ENCODE results near the gene PLA2G10. TPM values are rescaled to one million over a fixed set of nuclear protein-coding genes. Genes with fewer than 3 reads are reported as not detected.
"Not testable (repeated sequence)": the region's sequence is repeated elsewhere in the genome, so short reads cannot be mapped to it uniquely, and the experiment has no call there.

The PLA2G10 gene, protein sequence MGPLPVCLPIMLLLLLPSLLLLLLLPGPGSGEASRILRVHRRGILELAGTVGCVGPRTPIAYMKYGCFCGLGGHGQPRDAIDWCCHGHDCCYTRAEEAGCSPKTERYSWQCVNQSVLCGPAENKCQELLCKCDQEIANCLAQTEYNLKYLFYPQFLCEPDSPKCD
- not detected for total RNA-seq

DNA sequence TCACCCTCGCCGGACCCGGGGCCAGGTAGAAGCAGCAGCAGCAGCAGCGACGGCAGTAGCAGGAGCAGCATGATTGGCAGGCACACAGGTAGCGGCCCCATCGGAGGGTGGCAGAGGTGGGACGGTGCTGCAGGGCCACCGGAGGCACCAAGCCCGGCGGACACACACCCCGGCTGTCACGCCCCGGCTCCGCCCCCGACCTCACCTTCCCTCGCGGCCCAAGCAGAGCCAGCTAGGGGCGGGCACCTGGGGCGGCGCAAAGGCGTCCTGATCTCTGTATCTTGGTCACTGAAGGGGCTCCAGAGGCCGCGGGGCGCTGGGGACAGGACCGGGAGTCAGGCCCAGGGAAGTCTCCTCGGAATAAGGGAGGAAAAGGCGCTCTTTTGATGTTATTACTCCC lies at the start of gene PLA2G10:
Gene PLA2G10 (minus strand): TSS at position 180 of the 400 bp plus-strand sequence. CDS start 79 bp downstream, at position 101.
- not testable (repeated sequence) for DNase-seq (ENCODE audit: low read depth in 2 of 3, low spot score in 2 of 3)

DNA sequence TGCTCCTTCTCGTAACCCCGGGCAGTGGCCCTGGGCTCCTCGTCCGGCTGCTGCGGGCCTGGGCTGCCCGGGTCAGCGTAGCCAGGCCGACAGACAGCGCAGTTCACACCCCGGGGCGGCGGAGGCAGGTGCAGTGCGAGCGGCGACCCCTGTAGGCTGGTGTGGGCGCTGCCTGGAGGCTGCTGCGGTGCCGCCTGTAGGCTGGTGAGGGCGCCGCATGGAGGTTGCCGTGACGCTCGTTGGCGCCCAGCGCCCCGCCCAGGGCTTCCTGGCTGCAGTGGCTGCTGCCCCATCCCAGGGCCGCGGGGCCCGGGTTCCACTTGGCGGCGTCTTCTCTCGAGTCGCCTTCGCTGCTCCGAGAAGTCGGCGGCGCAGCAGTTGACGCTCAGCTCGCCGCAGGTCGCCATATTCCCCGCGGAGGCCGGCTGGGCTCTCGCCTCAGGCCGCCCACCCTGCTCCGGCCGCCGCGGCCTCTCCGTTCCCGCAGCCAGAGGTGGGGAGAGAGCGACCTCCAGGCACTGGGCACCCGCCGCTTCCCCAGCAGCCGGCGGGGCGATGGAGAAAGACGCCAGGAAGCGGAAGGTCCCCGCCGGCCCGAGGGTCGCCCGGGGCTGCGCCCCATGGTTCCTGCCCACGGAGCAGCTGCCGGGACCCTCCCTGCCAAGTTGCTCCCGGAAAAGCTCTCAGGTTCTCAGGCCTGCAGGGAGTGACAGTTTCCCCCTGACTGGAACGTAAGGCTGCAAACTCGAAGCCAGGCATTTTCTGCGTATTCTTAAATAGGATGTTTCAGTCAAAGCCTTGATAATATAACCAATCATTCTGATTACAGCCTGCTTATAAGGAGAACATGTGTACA lies 48.4 kb upstream of the PLA2G10 start, which contains the start of gene NPIPA2:
Gene NPIPA2 (plus strand): TSS at position 261 of the 856 bp plus-strand sequence. CDS start 5,533 bp downstream, outside the sequence.
- DNase-seq (ENCODE audit: low read depth in 2 of 3, low spot score in 2 of 3), result not testable (repeated sequence)

DNA sequence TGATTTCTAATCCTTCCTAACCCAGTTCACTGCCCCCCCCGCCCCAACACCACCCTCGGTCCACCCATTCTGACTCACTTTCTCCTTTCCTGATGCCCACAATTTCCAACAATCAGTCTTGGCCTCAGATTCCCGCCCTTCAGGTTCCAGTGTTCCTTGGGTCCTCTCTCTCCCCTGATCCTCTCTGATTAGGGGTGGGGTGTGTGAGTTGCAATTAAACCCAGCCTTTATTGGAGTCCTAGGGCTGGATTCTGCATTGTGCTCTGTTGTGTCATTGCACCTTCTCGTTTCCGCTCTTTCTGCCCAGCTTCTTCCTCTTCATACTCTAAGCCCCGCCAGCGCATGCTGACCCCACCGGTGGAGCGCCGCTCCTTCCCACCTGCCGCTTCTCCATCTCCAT lies 47.7 kb upstream of the PLA2G10 start:
- DNase-seq (ENCODE audit: low read depth in 2 of 3, low spot score in 2 of 3), result not testable (repeated sequence)

DNA sequence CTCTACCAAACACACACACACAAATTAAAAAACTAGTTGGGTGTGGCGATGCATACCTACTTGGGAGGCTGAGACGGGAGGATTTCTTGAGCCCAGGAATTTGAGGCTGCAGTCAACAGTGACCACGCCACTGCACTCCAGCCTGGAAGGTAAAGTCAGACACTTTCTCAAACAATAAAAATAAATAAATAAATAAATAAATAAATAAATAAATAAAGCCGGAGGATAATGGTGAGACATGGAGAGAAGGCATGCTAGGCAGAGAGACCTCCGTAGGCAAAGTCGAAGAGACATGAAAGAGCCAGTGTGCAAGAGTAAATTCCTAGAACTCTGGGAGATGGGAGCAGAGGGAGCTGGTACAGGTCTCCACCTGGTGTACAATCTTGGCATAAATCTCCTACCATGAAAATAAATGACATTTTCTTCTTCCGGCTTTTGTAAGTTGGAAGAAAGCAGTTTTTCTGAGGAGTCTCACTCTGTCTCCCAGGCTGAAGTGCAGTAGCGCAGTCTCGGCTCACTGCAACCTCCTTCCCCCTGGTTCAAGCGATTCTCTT lies 46.8 kb upstream of the PLA2G10 start:
- not testable (repeated sequence) for DNase-seq (ENCODE audit: low read depth in 2 of 3, low spot score in 2 of 3)

DNA sequence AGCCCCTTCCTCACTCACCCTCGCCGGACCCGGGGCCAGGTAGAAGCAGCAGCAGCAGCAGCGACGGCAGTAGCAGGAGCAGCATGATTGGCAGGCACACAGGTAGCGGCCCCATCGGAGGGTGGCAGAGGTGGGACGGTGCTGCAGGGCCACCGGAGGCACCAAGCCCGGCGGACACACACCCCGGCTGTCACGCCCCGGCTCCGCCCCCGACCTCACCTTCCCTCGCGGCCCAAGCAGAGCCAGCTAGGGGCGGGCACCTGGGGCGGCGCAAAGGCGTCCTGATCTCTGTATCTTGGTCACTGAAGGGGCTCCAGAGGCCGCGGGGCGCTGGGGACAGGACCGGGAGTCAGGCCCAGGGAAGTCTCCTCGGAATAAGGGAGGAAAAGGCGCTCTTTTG lies 39.1 kb upstream of the PLA2G10 start:
- not testable (repeated sequence) for DNase-seq (ENCODE audit: low read depth in 2 of 3, low spot score in 2 of 3)

DNA sequence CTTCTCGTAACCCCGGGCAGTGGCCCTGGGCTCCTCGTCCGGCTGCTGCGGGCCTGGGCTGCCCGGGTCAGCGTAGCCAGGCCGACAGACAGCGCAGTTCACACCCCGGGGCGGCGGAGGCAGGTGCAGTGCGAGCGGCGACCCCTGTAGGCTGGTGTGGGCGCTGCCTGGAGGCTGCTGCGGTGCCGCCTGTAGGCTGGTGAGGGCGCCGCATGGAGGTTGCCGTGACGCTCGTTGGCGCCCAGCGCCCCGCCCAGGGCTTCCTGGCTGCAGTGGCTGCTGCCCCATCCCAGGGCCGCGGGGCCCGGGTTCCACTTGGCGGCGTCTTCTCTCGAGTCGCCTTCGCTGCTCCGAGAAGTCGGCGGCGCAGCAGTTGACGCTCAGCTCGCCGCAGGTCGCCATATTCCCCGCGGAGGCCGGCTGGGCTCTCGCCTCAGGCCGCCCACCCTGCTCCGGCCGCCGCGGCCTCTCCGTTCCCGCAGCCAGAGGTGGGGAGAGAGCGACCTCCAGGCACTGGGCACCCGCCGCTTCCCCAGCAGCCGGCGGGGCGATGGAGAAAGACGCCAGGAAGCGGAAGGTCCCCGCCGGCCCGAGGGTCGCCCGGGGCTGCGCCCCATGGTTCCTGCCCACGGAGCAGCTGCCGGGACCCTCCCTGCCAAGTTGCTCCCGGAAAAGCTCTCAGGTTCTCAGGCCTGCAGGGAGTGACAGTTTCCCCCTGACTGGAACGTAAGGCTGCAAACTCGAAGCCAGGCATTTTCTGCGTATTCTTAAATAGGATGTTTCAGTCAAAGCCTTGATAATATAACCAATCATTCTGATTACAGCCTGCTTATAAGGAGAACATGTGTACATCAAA lies 9.3 kb upstream of the PLA2G10 start, which contains the start of gene NPIPA3:
Gene NPIPA3 (plus strand): TSS at position 256 of the 856 bp plus-strand sequence. CDS start 5,533 bp downstream, outside the sequence.
- not testable (repeated sequence) for DNase-seq (ENCODE audit: low read depth in 2 of 3, low spot score in 2 of 3)

DNA sequence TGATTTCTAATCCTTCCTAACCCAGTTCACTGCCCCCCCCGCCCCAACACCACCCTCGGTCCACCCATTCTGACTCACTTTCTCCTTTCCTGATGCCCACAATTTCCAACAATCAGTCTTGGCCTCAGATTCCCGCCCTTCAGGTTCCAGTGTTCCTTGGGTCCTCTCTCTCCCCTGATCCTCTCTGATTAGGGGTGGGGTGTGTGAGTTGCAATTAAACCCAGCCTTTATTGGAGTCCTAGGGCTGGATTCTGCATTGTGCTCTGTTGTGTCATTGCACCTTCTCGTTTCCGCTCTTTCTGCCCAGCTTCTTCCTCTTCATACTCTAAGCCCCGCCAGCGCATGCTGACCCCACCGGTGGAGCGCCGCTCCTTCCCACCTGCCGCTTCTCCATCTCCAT lies 8.6 kb upstream of the PLA2G10 start:
- not testable (repeated sequence) for DNase-seq (ENCODE audit: low read depth in 2 of 3, low spot score in 2 of 3)

DNA sequence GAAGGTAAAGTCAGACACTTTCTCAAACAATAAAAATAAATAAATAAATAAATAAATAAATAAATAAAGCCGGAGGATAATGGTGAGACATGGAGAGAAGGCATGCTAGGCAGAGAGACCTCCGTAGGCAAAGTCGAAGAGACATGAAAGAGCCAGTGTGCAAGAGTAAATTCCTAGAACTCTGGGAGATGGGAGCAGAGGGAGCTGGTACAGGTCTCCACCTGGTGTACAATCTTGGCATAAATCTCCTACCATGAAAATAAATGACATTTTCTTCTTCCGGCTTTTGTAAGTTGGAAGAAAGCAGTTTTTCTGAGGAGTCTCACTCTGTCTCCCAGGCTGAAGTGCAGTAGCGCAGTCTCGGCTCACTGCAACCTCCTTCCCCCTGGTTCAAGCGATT lies 7.8 kb upstream of the PLA2G10 start:
- DNase-seq (ENCODE audit: low read depth in 2 of 3, low spot score in 2 of 3), result not testable (repeated sequence)

DNA sequence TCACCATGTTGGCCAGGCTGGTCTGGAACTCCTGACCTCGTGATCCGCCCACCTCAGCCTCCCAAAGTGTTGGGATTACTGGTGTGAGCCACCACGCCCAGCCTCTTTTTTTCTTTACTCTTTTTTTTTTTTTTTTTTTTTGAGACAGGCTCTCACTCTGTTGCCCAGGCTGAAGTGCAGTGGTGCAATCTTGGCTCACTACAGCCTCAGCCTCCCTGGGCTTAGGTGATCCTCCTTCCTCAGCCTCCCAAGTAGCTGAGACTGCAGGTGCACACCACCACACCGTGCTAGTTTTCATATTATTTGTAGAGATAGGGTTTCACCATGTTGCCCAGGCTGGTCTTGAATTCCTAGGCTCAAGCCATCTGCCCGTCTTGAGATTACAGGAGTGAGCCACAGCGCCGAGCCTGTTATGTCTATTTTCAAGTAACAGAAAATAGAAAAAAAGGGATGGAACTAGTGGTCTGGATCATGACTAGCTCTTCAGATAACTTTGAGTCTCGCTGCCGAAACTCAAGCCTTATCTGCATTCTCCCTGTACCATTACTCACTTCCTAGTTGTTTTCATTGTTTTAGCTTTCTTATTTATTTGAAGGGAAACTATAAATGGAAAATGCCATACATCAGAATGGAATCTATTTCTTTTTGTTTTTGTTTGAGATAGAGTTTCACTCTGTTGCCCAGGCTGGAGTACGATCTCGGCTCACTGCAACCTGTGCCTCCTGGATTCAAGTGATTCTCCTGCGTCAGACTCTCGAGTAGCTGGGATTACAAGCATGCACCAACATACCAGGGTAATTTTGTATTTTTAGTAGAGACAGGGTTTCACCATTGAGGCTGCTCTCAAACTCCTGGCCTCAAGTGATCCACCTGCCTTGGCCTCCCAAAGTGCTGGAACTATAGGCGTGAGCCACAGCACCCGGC lies 8.0 kb downstream of the PLA2G10 start:
- DNase-seq (ENCODE audit: low read depth in 2 of 3, low spot score in 2 of 3), result not testable (repeated sequence)

DNA sequence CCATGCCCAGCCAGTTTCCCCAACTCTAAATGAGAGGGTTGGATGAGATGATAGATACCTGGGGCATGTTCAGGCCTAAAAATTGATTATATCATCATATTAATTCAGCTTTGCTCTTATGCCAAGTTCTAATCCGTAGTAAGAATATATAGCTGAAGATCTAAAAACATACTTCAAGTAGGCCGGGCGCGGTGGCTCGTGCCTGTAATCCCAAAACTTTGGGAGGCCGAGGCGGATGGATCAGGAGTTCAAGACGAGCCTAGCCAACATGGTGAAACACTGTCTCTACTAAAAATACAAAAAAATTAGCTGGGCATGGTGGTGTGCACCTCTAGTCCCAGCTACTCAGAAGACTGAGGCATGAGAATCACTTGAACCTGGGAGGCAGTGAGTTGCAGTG lies 12.0 kb downstream of the PLA2G10 start:
- no peak for DNase-seq (ENCODE audit: low read depth in 2 of 3, low spot score in 2 of 3)

DNA sequence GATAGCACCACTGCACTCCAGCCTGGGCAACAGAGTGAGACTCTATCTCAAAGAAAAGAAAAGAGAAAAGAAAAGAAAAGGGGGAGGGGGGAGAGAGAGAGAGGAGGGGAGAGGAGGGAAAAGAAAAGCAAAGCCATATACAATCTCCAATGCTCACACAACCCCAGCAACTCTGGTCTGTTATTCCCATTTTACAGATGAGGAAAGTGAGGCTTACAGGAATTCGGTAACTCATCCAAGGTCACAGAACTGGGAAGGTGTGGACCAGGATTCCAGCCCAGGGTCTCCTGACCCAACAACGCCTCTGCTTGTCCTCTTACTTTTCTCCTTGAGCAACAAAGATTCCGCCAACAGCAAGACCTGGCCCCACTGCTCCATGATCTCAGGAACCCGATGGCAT lies 13.0 kb downstream of the PLA2G10 start:
- DNase-seq (ENCODE audit: low read depth in 2 of 3, low spot score in 2 of 3), result no peak

DNA sequence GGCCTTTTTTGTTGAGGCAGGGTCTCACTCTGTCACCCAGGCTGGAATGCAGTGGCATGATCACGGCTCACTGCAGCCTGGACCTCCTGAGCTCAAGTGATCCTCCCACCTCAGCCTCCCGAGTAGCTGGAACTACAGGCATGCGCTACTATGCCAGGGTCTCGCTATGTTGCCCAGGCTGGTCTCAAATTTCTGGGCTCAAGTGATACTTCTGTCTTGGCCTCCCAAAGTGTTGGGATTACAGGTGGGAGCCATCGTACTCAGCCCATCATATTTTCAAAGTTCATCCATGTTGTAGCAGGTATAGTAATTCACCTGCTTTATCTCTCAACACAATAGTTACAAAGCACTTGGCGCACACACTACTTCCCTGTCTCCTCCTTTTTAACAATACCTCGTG lies 13.7 kb downstream of the PLA2G10 start:
- DNase-seq (ENCODE audit: low read depth in 2 of 3, low spot score in 2 of 3), result not testable (repeated sequence)

DNA sequence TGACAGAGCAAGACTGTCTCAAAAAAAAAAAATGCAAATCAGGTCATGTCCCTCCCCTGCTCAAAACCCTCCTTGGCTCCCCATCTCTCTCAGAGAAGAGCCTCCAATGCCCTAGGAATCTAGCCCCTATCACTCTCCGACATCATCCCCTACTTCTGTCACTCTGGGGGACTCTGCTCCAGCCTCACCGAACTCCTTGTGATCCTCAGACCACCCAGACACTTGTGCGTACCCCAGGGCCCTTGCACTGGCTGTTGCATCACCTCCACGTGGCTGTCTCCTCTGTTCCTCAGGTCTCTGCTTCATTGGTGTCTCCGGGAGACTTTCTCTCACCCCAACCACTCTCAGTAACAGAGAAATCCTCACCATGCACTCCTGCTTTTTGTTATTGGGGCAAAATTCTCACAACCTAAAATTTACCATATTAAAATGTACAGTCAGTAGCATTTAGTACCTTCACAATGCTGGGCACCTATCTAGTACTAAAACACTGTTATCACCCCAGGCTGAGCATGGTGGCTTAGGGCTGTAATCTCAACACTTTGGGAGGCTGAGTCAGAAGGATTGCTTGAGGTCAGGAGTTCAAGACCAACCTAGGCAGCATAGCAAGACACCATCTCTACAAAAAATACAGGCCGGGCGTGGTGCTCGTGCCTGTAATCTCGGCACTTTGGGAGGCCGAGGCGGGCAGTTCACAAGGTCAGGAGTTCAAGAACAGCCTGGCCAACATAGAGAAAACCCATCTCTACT lies 15.2 kb downstream of the PLA2G10 start:
- no peak for DNase-seq (ENCODE audit: low read depth in 2 of 3, low spot score in 2 of 3)

DNA sequence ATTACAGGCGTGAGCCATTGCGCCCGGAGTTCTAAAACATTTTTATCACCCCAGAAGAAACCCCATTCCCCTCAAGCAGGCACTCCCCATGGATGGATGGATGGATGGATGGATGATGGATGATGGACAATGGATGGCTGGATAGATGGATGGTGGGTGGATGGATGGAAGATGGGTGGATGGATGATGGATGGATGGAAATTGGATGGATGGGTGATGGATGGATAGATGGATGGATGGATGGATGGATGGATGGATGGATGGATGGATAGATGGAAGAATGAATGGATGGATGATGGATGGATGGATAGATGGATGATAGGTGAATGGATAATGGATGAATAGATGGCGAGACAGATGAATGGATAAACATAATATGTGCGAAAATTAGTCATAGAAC lies 16.5 kb downstream of the PLA2G10 start:
- DNase-seq (ENCODE audit: low read depth in 2 of 3, low spot score in 2 of 3), result no peak

DNA sequence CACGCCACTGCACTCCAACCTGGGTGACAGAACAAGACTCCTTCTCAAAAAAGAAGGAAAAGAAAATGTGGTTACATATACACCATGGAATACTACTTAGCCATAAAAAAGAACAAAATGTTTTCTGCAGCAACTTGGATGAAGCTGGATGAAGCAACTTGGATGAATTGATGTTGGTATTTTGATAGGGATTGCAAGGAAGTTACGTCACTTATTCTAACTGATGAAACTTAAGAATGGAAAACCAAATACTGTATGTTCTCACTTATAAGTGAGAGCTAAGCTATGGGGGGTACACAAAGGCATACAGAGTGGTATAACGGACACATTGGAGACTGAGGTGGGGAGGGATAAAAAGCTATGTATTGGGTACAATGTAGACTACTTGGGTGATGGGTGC lies 17.5 kb downstream of the PLA2G10 start:
- DNase-seq (ENCODE audit: low read depth in 2 of 3, low spot score in 2 of 3), result no peak

DNA sequence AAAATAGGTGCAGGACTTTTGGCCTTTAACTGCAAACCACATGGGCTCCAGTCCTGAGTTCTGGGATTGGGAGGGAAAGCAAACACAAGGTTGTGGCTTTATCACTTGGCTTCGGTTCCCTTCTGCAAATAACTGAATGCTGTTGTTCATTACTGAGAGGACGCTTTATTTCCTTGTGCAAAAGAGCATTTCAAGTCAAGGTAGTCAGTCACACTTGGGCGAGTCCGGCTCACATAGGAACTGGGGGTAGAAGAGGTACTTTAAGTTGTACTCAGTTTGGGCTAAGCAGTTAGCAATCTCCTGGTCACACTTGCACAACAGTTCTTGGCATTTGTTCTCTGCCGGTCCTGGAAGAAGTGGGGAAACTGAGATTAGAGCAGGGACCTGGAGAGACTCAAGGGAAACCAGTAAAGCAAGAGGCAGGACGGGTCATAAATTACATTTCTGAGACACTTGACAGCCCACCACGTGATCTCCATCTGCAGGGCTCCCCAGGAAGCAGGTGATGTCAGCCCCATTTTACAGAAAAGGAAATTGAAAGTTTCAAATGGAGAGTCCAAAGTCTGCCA lies 21.6 kb downstream of the PLA2G10 start:
- DNase-seq (ENCODE audit: low read depth in 2 of 3, low spot score in 2 of 3), result no peak

DNA sequence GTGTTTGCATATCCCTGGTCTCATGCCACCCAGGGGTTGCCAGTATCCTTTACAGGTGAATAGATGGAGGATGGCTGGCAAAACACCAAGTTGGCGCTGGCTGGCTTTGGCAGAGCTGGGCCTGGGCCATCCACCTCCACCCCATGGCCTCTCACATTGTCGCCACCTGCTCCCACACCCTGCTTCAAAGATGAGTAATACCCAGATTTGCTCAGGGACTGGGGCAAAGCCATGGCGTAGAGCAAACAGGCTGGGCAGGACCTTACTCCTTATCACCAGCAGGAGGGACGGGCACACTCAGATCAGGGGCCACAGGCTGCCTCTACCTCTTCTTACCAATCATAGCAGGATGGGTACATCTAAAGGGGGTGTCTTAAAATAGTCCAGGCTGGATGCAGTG lies 24.3 kb downstream of the PLA2G10 start:
- DNase-seq (ENCODE audit: low read depth in 2 of 3, low spot score in 2 of 3), result no peak

DNA sequence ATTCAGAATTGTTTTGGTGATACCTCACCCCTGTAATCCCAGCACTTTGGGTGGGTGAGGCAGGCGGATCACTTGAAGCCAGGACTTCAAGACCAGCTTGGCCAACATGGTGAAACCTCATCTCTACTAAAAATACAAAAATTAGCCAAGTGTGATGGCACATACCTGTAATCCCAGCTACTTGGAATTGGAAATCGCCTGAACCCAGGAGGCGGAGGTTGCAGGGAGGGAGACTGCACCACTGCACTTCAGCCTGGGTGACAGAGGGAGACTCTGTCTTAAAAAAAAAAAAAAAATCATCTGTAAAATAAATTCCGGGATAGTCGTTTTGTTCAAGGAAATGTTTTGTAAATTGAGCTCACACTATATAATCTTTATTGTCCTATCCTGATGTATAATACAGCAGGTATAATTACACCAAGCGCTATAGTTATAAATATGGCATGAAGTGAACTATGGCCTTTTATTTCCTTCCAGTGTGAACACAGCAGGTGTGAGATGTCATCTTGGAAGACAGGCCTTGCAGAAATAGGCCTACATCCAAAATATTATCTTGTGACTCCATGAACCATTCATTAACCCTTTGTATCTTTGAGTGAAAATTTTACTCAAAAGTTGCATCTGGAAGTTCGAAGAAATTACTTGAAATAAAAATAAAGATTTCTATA lies 25.4 kb downstream of the PLA2G10 start:
- DNase-seq (ENCODE audit: low read depth in 2 of 3, low spot score in 2 of 3), result no peak
